HG02884 (cell line): ENCODE measurements around the gene RNF222.
"Not testable (repeated sequence)": the region's sequence is repeated elsewhere in the genome, so short reads cannot be mapped to it uniquely, and the experiment has no call there.

Source experiments
- ATAC-seq: cut with Tn5 transposase; IDR thresholded peaks from one replicate; pipeline ENCODE4 v1.9.1; 2021; ENCODE audit warnings: mild to moderate bottlenecking, moderate library complexity; ENCODE audit not compliant: unreplicated experiment

Gene RNF222

DNA sequence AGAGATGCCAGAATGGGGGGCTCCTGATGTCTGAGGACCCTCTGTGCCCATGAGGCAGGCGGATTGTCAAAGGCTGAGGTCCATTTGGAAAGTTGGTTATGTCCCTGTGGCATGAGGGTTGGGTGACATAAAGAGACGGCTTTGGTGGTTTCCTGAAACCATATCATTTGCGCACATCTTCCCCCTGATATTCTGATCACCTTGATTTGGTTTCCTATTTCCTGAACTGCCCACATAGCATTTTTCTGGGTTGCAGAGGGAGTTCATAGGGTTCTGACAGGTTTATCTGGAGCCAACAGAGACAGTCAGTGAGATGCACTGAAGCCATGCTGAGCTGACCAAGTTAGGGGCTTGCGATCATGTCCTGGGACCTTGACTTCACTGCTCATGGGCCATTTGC, 15.7 kb upstream of the RNF222 start:
- ATAC-seq: no peak

DNA sequence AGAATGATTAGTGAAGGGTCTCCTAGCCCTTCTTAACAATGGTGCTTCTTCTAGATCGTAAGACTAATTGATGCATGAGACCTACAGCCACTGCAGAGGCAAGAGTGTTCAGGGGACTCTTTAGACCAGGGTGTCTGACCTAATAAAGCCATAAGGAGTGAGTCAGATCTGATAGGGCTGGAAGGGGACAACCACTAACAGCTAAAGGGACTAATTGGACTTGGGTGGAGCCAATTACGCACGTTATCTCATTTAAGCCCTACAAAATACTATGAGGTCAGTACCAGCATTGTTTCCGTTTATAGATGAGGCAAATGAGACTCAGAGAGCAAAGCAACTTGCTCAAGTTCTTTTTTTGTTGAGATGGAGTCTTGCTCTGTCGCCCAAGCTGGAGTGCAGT, 14.5 kb upstream of the RNF222 start:
- no peak for ATAC-seq

DNA sequence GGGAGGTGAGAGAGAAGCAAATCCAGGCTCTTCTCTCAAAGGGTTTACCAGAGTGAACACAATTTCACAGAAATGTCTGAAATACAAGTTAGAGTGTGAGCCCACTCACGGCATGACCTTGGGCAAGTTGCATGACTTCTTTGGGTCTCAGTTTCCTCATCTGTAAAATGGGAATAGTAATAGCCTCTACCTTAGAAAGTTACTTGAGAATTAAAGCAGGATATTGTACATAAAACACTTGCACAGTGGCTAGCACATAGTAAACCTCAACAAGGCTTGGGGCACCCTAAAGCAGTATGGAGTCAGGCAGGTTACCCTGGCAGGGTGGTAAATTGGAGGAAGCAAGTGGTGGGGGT, 13.2 kb upstream of the RNF222 start:
- no peak for ATAC-seq

DNA sequence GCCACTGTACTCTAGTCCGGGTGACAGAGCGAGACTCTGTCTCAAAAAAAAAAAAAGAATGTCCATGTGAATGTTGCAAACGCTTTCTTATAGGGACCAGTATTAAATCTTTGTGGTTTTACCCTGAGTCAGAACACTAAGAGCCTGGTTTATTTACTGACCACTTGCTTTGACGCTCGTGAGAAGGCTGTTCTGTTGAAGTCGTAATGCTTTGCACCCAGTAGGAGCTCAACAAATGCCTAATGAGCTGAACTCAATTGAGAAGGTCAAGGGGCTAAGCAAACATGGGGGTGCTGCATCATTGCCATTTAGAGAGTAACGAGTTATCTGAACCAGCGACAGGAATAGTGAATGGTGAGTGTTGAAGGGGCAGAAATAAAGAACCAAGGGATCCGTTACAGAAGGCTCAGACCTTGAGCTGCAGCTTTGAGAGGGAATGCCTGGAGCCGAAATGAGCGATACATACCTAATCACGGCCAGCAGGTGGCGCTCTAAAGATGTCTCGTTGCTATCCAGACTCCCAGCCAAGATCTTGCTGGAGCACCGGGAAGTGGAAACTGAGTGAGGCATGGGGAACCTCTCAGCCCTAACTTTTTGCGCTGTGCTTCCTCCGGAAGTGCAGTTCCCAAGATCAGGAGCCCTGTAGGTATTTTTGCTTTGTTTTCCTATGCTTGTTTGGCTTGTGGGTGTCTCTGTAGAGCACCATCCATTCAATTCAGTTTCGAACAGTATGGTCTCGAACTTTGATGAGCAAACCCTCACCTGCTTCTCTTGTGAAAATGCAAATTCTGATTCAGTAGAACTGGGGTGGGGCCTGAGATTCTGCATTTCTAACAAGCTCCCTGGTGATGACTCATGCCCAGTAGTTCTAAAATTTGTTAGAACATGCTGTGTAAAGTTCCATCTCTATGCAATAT, 12.6 kb upstream of the RNF222 start:
- no peak for ATAC-seq

DNA sequence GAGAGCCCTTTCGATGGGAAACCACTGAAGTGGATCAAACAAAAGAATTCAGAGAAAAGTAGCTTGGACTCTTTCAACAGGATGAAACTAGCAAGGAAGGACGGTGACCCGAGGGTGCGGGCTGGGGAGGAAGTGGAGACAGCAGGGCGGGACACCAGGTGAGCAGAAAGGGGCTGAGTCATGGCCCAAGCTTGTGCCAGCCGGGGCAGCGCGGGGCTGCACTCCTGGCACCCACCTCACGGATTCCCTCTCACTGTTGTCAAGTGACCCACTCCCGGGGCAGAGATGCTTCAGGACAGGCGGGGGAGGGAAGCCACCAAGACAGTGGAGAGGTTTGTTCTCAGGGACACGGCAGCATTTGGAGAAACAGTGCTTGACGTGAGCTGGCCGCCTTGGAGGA, 10.7 kb upstream of the RNF222 start:
- ATAC-seq: no peak

DNA sequence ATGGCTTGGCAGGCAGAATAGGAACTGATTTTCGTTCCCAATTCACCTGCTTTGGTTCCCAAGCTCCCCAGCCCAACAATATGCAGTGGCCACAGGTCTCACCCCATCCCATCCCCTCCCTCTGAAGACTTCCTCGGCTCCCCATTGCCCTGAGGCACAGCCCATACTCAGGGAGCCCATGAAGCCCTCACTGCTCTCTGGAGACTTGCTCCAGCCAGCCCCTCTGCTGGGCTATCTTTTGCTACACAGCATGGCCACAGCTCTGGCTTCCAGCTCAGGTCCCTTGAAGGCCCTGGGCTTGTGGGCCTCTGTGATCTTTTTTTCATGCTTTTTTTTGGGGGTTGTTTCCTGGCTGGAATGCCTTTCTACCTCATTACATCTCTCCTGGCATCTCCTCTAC, 8.5 kb upstream of the RNF222 start:
- no peak for ATAC-seq

DNA sequence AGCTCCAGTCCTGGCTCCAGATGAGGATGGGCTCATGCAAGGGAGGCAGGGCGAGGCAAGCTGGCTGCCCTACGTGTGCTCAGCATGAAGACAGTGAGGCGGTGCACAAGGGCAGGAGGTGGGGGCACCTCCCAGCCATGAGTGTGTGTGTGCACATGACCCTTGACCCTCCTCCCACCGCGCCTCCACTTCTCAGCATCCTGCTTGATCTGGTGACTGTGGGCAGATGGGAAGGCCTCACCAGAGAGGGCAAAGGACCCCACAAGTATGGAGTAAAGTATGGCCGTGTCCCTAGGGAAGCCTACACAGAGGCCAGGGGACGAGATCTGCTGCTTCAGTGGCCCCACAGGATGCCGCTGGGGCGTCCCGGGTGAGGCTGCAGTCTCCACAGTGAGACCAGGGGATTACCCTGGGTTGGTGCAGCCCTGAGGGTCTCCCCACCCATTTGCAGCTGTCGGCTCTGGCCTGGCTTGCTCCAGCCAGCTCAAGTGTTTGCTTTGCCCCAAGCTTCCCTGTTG, 7.9 kb upstream of the RNF222 start:
- no peak for ATAC-seq

DNA sequence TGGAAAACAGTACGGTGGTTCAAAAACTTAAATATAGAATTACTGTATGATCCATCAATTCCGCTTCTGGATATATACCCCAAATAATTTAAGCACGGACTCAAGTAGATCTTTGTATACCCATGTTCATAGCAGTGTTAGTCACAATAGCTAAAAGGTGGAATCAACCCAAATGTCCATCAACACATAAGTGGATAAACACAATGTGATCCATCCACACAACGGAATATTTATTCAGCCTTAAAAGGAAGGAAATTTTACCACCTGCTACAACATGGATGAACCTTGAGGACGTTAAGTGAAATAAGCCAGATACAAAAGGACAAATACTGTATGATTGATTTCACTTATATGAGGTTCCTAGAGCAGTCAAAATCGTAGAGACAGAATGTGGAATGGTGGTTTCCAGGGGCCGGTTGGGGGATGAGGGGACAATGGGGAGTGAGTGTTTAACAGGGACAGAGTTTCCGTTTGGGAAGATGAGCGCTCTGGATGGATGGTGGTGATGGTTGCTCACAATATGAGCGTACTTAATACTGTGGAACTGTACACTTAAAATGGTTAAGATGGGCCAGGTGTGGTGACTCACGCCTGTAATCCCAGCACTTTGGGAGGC, 5.4 kb upstream of the RNF222 start:
- ATAC-seq: no peak

DNA sequence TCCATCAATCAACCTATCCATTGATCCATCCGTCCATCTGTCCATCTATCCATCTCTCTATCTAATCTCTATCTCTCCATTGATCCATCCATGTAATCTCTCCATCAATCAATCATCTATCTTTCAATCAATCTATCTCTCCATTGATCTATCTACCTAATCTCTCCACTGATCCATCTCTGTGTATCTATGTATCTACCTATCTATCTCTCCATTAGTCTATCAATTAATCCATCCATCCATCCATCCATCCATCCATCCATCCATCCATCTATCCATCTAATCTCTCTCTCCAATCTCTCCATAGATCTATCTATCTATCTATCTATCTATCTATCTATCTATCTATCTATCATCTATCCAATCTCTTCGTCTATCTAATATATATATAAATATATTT, 3.5 kb upstream of the RNF222 start:
- ATAC-seq: no peak

DNA sequence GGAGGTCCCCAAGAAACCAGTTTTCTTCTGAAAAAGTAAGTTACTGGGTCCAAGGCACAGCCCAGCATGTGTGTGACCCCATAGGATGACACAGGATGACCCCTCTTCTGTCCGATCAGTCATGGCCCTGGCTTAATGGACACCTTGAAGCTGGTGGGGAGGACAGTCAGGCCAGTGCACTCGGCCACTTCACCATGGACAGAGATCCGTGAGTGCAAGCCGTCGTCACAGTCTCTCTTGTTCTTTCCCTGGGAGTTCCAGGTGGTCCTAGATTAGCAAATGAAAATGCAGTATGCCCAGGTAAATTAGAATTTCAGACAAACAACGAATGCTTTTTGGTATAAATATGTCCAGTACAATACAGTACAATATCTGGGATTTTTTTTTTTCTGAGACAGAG, 1.4 kb upstream of the RNF222 start:
- ATAC-seq: no peak

DNA sequence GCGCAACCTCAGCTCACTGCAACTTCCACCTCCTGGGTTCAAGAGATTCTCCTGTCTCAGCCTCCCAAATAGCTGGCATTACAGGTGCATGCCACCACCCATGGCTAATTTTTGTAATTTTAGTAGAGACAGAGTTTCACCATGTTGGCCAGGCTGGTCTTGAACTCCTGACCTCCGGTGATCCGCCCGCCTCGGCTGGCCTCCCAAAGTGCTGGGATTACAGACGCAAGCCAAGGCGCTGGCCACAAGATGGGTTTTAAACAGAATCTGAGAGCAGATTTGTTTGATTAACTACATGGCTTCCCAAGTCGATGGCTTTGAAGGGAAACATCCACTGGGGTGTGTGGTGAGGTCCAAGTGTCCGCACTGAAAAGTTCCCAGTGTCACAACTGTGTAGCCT, 3.1 kb downstream of the RNF222 start:
- ATAC-seq: not testable (repeated sequence)

DNA sequence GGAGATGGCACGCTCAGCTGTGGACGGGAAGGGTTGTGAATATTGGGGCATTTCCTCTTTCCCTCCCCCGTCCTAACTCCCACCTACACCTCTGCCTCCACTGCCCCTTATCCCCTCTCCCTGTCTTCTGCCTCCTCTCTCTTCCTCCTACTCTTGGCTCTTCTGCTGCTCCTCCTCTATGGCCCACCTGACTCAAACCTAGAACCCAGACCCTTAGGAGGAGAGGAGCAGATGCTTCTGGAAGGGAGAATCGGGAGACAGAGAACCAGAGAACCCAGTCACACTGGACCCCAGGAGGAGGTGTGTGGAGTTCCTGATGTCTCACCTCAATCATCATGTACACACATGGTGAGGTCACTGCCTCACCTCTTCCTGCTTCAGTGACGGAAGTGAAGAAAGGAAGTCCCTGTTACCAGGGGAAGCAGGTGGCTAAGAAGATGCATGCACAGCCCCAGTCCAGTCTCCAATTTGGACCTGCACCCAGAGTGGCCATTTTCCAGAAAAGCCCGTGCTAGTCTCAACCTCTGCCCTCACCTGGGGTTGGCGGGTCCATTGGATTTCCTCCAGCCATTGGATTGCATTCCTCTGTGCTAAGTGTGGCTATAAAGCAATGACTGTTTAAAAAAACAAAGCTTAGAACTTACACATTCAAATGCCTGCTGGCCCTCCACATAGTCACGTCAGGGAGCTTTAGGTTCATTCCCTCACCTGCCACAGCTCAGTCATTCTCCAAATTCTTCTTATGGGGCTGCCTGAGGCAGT, 4.0 kb downstream of the RNF222 start:
- no peak for ATAC-seq

DNA sequence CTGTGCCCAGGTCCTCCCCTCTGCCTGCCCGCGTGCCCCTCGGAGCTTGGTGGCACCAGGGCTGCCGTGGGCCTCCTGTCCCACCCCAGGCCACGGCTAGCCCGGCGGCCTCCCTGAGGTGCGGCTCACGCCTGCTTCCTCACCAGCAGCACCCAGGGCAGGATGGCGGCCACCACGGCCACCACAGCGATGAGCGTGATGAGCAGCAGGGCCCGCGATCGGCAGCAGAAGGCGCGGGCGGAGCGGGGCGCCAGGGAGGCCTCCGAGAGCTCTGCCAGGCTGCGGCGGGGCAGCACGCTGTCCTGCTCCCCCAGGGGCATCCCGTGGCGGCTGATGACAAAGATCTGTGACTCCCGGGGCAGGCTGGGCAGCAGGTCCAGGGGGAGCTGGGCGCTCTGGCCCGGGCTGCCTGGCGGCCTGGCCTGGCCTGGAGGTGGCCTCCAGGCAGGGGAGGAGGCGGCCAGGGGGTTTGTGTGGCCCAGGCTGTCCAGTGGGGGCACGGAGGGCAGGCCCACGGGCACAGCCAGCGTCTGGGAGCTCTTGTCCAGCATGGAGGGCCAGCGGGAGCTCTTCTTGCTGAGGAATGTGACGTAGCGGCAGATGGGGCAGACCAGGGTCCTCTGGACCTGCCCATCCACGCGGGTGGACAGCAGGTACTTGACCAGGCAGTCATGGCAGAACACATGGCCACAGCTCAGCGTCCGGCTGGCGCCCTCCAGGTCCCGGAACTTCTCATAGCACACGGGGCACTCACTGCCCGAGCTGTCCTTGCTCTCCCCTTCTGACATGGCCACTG, 4.8 kb downstream of the RNF222 start:
- no peak for ATAC-seq

DNA sequence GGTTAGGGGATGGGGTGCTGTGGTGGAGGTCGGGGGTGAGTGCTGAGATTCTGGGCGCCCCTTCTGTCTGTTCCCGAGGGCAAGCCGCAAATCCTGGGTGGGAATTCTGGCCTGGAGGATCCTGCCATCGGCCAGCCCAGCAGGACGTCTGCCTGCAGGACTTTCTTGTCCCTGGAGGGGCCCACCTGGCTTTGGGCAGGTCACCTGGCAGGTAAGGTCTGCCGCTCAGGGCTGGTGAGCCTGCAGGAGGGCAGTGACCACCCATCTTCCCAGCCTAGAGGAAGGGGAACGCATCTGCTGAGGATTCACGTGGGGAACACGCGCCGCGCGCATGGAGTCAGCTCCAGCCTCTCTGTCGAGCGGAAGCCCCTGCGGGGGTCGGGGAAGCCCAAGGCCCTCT, 5.4 kb downstream of the RNF222 start:
- no peak for ATAC-seq

DNA sequence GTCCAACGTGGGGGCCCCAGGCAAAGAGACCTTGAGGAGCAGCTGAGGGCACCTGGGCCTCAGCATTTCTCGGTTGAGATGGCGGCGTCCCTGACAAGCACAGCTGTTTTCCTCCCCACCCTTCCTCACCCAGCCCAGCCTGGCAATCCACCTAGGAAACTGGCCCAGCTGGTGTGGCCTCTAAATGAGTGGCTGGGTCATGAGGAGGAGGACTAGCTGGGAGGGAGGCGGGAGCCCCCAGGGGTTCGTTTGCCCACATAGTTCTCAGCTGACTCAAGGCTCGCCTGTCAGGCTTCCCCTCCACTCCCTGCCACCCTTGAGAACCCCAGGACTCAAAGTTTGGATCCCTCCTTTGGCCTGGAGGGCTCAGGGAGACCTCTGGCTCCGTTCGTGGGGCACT, 5.9 kb downstream of the RNF222 start:
- no peak for ATAC-seq

DNA sequence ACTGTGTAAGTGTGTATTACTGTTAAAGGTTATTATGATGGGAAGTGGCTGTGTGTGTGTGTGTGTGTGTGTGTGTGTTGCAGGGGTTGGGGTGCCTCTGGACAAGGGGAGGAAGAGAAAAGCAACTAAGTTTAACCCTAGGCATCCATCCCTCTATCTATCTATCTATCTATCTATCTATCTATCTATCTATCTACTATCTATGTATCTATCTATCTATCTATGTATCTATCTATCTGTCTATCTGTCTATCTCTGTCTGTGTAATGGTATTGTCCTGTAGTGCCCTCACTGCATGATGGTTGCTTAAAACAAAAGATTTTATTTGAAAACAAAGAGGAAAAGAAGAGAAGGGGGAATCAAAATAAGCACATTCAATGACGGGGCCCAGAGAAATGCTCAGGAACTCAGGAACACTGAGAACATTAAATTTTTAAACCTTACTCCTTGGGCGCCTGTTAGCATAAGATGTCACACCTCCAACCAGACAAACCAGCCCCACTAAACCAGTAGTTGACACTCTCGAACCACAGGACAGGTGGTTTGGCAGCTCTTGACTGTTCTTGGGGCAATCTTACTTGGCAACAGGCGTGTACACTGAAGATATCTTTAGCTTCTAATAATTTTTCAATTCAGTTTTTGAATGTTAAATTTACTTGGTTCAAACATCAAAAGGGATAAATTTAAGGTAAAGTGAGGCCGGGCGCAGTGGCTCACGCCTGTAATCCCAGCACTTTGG, 9.5 kb downstream of the RNF222 start:
- ATAC-seq: no peak

DNA sequence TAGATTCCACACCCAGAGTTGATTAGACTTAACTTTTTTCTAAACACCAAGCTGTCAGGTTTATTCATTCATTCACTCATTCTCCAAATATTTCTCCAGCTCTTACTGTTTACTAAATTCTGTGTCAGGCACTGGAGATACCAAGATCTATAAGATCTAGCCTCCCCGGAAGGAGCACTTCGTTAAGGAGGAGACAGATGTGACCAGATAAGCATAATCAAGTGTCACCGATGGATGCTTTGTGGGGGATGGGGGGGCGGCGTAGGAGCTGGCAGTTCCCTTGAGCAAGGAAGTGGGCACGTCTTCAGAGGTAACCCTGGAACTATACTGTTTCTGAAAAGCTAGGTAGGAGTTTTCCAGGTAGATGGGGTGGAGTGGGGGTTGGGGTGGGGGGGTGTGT, 10.8 kb downstream of the RNF222 start:
- no peak for ATAC-seq

DNA sequence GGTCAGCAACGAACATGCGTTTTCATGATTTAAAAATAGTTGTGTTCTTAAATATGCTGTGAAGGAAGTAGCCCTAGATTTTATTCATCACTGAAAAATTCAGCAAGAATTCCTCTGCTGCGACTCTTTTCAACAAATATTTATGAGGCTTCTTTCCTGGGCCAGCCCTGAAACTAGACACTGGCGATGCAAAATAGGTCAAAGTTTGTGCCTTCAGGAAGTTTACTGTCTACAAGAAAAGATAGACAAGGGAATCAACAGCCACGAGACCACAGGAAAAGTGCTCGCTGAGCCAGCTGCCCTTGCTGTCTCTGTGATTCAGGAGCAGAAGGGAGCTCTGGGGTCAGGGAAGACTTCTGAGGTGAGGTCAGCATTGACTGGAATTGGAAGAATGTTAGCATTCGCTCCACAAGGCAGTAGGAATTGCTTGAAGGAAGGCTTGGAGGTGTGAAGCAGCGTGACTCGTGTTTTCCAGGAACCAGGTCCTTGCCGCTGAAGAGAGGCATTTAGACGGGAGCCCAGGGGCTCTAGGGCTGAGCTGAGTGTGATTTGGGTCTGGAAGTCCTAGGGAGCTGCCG, 12.7 kb downstream of the RNF222 start:
- no peak for ATAC-seq

DNA sequence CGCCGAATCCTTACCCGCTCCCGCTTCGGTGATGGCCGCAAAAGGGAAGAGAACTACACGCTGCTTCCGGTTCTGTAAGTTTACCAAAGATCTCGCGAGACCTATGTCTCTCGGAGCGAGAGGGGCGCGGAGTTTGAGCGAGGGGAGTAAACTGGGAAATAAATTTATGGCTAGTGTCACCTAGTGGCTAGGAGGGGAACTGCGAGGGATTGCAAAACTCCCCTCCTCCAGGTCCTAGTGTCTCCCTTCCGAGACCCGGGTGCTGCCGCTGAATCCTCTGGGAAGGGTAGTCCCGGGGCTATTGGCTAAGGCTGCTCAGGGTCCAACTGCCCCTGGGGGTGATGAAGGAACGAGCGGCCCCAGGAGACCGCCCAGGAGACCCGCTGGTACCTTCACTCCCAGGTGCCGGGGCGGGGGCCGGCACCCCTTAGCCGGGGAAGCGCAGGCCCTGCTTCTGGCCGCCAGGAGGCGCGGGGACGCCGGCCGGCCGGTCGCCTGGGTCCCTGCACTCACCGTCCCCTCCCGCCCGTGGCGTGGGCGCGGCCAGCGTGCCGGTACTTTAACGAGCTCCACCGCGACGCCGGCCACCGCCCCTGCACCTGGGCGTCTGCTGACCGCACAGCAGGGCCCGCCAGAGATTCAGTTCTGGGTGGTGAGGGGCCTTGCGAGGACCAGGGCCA, 14.3 kb downstream of the RNF222 start, which contains the start of gene RPL26:
TSS of gene RPL26 (minus strand) at position 51 of the 680 bp plus-strand sequence. CDS start 883 bp downstream, outside the sequence.
- peak; percentile 85 for ATAC-seq
